HG03108 (cell line): Measurements from ENCODE around the gene AGPAT4.
"Not testable (repeated sequence)": the region's sequence is repeated elsewhere in the genome, so short reads cannot be mapped to it uniquely, and the experiment has no call there.

Experiments used
- ATAC-seq: cut with Tn5 transposase; IDR thresholded peaks from one replicate; pipeline ENCODE4 v1.9.1; 2021; ENCODE audit warnings: moderate library complexity; ENCODE audit not compliant: unreplicated experiment

Gene AGPAT4

DNA sequence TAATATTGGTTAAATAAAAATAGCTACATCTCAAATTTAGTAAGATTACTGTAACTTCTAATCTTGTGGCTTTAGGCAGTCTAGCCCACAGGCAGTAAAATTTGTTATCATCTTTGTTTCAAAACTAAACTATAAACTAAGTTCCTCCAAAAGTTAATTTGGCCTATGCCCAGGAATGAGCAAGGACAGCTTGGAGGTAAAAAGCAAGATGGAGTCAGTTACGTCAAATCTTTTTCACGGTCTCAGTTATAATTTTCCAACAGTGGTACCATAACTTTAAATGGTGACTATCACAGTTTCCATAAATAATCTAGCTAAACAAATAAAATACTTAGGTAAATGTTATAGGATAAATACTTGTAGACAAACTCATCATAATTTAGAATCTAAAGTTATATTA lies 63.0 kb downstream of the AGPAT4 start:
- no peak for ATAC-seq

DNA sequence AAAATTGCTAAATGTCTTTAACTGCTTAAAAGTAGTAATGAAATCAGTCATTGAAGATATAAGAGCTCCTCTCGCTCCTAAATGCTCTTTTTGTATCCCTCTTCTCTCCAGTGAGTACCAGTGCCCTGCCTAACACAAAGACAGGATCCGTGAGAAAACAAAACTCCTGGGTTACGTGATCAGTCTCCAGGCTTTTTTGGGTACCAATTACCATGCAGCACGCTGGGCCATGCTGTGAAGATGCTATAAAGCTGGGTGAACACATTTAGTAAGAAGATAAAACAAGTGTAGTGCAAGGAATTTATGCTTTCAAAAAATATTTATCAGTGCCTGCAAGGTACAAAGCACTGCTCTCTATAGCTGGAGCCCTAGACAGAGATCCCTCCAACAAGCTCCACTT lies 66.7 kb downstream of the AGPAT4 start:
- ATAC-seq, result no peak

DNA sequence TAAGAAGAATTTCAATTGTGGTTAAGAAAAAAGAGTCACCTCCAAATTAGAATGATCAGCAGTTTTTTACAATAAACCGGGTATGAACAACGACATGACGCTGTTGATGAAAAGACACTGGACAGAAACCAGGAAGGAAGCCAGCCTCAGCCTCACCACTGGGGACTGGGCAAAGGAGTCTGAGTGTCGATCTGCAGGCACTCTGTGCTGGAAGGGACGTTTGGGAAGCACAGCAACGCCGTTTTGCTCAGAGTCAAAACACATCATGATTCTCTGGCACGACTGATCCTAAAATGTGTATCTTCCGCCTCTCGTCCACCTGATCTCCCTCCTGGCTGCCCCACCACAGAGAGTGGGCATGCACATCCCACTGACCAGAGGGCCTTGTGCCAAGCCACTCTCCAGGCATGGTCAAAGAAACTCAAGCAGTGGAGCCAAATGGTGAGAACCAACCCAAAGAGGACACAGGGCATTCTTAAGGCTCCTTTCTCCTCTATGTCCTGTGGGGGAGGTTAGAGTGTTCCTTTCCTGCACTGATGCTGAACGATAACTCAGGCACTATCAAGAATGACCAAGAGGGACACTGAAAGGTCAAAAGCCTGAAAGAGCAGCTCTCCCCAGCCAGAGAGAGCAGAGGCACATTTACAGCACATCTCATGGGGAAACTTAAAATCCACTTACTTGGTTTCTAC lies 68.8 kb downstream of the AGPAT4 start:
- ATAC-seq, result no peak

DNA sequence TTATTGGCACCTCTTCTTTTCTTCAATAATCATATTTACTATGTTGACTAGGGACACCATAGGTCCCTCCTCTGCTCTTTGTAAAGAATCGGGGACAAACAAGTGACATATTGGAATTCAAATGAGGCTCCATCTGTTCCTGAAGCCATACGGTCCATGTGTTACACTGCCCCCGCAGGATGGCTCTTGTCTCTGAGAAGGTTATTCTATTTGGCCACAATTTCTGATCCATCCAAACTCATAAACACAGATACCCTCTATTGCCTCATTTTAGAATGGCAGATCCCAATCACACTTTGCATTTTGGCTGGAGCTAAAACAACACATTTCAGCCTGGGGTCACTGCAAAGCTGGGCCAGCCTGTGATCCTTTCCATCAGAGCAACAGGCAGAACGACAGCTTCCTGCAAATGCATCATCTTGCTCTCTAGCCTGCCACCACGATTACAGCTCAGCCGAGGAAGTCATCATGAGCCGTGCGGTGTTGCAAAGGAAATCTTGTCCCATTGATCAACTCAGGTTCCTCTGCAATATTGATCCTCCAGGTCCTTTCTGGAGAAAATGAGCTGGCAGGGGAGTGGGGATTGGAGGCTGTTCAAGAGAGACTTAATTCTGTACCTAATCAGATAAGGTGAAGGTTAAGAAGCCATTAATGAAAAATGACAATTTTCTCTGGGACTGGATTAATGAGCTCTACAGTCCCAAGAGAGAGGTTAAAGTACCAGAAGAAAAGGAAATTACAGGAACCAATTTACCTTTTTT lies 73.1 kb downstream of the AGPAT4 start:
- ATAC-seq, result no peak

DNA sequence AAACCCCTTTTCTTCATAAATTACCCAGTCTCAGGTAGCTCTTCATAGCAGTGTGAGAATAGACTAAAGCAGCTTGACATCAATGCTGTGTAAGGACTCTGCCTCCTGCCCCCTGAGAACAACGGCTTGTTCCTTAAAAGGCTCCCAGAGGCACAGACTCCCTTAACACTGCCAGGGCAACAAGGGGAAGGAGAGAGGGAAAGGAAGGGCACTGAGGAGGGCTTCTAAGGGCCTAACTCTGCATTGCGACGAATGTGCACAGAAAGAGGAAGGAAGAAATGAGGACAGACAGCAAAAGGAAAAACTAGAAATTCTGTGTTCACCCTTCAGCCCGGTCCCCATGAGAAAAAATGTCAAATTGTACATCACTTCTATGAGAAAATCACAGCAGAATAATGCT lies 74.0 kb downstream of the AGPAT4 start:
- no peak for ATAC-seq

DNA sequence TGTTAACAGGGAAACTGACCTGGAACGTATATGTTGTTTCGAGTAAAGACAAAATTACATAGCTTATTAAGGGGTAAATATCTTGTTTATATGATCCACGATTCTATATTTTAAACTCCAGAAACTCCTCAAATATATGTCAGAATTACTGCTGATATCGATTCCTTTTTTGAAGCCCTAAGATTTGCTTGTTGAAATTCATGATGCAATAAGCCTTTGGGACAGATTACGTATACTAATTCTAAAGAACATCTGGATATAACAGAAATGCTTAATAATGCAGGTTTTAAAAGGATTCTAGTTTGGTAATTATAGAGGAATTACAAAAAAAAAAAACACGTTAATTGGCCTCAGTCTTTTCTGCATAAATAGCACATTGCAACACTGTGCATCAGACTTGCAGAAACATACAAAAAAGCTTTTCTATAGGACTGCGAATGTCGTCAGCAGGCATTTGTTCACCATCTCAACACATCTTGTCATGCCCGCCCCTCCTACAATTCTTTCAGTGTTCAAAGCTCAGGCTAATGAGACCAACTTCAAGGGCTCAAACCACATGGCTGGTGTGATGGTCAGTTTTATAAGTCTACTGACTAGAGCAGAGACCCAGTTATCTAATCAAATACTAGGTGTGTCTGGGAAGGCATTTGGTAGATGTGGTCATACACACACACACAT lies 74.9 kb downstream of the AGPAT4 start:
- no peak for ATAC-seq

DNA sequence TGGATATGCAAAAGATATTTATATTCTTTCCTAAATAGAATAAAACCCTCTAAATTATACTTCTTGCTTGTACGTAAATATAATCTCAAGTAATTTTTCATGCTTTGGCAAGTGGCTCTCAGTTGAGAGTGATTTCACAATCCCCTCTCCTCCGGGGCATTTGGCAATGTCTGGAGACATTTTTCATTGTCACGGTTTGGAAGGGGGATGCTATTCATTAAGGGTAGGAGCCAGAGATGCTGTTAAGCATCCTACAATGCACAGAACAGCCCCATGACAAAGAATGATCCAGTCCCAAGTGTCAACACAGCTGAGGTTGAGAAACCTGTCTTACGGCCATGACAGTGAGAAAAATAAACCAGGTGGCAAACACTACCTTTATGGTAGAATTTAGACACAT lies 75.7 kb downstream of the AGPAT4 start:
- ATAC-seq, result no peak

DNA sequence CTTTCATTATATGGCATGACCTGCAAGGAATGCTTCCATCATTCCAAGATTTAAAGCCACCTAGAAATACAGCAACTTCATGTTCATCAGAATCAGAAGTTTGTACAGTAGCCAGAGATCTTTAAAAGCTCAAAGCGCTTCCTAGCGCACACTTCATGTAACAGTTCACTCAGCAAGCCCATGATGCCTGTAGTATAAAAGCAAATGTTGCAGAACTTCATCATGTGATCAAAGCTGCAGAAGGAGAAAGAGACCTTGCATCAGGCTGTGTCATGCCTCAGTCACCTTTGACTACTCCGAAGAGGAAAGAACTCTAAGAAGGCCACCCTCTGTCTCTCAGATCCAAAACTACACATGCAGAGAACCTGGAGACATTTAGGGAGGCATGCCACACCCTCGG lies 78.5 kb downstream of the AGPAT4 start:
- no peak for ATAC-seq

DNA sequence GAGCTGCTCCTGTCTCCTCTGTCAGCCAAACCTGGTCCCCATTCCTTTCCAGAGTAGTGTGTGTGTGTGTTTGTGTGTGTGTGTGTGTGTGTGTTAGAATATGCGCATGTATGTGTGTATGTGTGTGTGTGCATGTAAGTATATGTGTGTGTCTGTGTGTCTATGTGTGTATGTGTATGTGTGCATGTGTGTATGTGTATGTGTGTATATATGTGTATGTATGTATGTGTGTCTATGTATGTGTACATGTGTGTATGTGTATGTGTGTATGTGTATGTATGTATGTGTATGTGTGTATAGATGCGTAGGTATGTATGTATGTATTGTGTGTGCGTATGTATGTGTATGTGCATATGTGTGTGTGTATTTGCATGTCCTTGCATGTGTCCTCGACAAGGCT lies 79.5 kb downstream of the AGPAT4 start:
- no peak for ATAC-seq

DNA sequence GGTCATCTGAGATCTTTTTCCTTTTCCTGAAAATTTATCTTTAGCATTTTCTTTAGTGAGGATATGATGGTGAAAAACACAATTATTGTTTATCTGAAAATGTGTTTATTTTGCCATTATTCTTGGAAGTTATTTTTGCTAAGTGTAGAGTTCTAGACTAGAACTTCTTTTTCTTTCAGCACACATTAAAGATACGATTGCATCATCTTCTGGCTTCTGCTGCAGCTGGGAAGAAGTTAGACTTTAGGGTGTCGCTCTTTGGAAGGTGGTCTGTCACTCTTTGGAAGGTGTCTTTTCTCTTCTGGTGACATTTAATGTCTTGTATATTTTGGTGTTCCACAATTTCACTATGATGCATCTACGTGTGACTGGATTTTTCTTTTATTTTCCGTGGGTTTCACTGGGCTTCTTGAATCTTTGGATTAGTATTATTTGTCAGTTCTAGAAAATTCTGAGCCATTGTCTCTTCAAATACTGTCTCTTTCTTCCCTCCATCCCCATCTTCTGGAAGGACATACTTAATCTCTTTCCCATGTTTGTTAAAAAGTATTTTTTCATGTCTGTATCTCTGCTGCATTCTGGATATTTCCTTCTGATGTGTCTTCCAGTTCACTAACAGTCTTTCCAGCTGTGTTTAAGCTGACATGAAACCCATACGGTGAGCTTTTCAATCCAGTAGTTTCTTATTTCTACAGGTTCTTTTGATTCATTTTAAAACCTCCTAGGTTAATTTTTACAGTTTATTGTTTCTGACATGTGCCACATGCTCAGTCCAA lies 81.0 kb downstream of the AGPAT4 start:
- no peak for ATAC-seq

DNA sequence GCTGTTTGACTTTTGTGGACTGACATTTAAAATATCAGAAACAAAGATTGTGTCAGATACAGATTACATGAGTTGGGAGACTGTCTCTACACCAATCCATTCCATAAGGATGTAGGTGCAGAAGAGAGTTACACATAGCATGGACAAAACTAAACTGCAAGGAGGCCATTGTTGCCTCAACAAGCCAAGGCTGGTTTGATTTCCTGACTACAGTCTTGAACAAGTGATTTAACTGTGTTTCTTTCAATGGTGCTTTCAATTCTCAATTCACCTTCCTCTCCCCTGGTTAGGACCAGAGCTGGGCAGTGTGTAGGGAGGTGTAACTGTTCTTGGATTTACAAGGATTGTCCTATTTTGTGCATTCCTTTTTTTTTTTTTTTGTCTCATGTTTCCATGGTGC lies 82.2 kb downstream of the AGPAT4 start:
- ATAC-seq, result no peak

DNA sequence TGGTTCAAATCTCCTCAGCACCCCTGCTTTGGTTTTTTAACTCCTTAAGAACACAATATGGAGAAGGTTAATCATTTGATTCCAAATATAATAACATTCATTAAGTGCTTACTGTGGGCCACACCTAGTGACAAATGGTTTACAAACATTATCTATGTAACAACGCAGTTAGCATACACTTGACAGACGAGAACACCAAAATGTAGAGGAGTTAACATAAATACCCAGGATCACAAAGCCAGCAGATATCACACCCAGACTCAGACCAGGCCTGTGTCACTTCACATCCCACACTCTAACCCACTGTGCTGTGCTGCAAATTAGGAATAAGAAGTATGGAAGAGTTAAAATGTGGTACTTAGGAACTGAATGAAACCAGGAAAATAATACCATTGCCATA lies 82.9 kb downstream of the AGPAT4 start:
- no peak for ATAC-seq

DNA sequence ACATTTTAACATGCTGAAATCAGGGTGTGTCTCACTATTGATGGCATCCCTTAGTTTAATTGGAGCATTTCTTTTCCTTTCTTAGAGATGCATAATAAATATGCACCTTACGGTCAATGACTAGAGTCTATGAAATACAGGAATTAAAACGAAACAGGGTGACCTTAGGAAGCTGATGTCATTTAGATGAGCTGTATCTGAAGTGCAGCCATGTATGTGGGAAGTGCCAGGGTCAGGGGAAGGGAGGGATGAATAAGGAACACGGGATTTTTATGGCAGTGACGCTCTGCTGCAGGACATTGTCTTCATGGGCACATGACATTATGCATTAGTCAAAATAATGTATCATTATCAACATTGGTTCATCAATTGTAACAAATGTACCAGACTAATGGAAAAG lies 84.0 kb downstream of the AGPAT4 start:
- ATAC-seq, result no peak

DNA sequence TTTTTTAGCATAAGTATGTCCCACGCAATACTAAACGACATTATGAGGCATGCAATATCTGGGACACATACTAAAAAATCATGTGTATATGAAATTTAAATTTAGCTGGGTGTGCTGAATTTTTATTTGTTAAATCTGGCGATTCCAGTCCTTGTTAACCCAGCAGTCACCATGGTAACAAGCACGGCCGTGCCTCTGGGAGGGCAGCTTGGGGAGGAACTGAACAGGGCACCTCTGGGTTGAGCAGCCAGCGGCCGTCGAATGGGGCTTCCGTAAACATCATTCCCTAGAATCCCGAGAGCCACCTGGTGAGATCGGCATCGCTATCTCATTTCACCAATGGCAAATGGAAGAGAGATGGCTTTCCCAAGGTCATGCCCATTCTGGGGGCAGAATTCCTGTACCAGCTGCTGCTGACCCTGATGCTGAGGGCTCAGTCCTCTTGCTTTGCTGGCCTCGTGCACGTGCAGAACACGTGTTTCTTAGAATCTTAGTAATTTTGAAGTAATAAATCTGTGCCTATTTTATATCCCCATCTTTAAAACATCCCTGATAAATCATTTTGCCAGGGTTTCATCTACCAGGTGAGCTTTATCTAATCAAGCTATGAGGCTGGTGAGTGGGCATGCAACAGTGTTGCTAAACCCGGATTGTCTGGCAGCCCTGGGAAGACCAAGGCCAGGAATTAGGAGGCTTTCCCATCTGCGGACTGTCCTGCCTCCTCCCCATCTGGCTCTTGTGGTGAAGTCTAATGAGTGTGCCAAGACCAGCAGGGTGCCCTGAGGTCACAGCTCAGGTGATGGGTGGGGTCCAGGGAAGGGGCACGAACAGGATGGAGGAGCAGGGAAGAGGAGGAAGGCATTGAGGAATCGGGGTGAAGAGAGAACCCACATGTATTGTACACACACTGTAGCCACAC lies 85.1 kb downstream of the AGPAT4 start:
- no peak for ATAC-seq

DNA sequence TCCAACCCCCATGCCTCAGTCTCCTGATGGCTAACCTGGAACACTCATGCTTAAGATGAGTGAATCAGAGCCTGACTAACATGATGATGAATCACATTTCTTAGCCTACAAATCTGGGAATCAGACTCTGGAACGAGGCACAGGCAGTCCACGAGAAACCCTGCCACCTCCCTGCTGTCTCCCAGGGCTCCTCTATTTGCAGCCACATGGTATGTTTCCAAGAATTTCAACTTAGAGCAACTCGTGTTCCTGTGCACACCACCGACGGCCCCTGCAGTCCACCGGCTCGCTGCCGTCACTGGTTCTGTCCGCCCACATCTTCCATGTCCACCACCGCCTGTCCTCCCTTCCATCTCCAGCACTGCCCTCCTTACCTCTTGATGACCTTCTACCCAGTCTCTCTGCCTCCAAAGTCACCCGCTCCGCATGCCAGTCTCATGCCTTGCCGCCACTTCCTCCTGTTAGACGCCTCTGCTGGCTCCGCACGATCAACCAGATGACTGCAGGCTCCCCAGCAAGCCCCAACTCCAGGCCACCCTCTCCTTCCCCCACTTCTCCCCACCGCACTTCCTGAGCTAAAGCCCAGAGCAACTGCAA lies 87.6 kb downstream of the AGPAT4 start:
- no peak for ATAC-seq

DNA sequence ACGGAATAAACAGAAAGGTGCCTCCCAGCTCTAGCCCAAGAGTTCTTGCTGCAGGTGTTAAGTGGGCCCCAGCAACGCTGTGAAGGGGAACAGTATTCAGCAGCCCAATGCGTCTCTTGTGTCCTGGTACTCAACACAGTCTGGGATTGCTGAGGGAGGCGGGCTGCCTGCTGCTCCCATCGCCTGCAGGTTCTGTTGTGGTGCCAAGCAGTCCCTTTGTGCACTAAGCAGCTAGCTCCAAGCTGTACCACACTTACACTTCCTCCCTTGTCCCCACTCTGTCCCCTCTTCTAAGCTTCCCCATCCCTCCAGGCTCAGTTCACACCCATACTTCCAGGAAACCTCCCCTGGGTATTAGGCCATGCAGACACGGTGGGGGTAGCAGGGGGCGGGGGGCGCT lies 92.7 kb downstream of the AGPAT4 start:
- no peak for ATAC-seq

DNA sequence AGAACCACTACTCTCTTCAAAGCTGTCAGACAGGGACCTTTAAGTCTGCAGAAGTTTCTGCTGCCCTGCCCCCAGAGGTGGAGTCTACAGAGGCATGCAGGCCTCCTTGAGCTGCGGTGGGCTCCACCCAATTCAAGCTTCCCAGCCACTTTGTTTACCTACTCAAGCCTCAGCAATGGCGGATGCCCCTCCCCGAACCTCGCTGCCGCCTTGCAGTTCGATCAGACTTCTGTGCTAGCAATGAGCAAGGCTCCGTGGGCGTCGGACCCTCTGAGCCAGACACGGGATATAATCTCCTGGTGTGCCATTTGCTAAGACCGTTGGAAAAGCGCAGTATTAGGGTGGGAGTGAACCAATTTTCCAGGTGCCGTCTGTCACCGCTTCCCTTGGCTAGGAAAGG lies 95.7 kb downstream of the AGPAT4 start:
- ATAC-seq, result not testable (repeated sequence)

DNA sequence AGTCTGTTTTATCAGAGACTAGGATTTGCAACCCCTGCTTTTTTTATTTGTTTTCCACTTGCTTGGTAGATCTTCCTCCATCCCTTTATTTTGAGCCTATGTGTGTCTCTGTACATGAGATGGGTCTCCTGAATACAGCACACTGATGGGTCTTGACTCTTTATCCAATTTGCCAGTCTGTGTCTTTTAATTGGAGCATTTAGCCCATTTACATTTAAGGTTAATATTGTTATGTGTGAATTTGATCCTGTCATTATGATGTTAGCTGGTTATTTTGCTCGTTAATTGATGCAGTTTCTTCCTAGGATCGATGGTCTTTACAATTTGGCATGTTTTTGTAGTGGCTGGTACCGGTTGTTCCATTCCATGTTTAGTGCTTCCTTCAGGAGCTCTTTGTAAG lies 97.4 kb downstream of the AGPAT4 start:
- not testable (repeated sequence) for ATAC-seq

DNA sequence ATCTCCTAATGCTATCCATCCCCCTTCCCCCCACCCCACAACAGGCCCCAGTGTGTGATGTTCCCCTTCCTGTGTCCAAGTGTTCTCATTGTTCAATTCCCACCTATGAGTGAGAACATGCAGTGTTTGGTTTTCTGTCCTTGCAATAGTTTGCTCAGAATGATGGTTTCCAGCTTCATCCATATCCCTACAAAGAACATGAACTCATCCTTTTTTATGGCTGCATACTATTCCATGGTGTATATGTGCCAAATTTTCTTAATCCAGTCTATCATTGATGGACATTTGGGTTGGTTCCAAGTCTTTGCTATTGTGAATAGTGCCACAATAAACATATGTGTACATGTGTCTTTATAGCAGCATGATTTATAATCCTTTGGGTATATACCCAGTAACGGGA lies 101.1 kb downstream of the AGPAT4 start:
- not testable (repeated sequence) for ATAC-seq

DNA sequence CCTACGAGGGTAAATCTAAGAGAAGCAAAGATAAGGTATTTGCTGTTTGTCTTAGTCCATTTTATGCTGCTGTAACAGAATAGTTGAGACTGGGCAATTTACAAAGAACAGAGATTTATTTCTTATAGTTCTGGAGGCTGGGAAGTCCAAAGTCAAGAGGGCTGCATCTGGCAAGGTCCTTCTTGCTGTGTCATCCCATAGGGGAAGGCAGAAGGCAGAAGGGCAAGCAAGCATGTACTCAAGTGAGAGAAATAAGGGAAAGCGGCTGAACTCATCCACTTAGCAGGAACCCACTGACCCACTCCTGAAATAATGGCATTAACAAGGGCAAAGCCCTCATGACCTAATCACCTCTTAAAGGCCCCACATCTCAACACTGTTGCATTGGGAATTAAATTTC lies 102.7 kb downstream of the AGPAT4 start:
- ATAC-seq, result no peak
